Activated CD8-positive, alpha-beta memory T cell treated with anti-CD3 and anti-CD28 coated beads, Interleukin-2, amount 50 U/mL, for 1 hour (primary cell): ENCODE measurements around the gene PPFIA4.

Experiments used
- DNase-seq: peaks from one replicate; pipeline ENCODE4 v3.0.0-alpha.2; 2020; ENCODE audit errors: extremely low read depth

The PPFIA4 gene

GRCh38 chr1:203082571-203083462 lies 56.5 kb downstream of the PPFIA4 start:
- DNase-seq = no peak

- DNase-seq = no peak
Measured at GRCh38 chr1:203083463-203083921, 57.2 kb downstream of the PPFIA4 start.

GRCh38 chr1:203084588-203085527 lies 58.6 kb downstream of the PPFIA4 start:
- DNase-seq = no peak

- DNase-seq = no peak
Measured at GRCh38 chr1:203085528-203086406, 59.5 kb downstream of the PPFIA4 start, which contains the start of gene MYOG. Gene MYOG (minus strand): TSS chr1:203086012. CDS start chr1:203085961, 51 bp downstream.

- DNase-seq = no peak
Measured at GRCh38 chr1:203086992-203087763, 60.9 kb downstream of the PPFIA4 start.

GRCh38 chr1:203088441-203088840 lies 62.1 kb downstream of the PPFIA4 start:
- no peak for DNase-seq

- DNase-seq = no peak
Measured at GRCh38 chr1:203089001-203089650, 62.8 kb downstream of the PPFIA4 start.

GRCh38 chr1:203089651-203090045 lies 63.4 kb downstream of the PPFIA4 start:
- DNase-seq = no peak

GRCh38 chr1:203090421-203091198 lies 64.3 kb downstream of the PPFIA4 start:
- no peak for DNase-seq

GRCh38 chr1:203091199-203091477 lies 64.8 kb downstream of the PPFIA4 start:
- no peak for DNase-seq

- no peak for DNase-seq
Measured at GRCh38 chr1:203091761-203092330, 65.6 kb downstream of the PPFIA4 start.

GRCh38 chr1:203093754-203094410 lies 67.6 kb downstream of the PPFIA4 start:
- DNase-seq = no peak

- DNase-seq = no peak
Measured at GRCh38 chr1:203095061-203095690, 68.9 kb downstream of the PPFIA4 start.

GRCh38 chr1:203096566-203096965 lies 70.3 kb downstream of the PPFIA4 start:
- DNase-seq = no peak

GRCh38 chr1:203097001-203097400 lies 70.7 kb downstream of the PPFIA4 start:
- DNase-seq = no peak

GRCh38 chr1:203098445-203098844 lies 72.2 kb downstream of the PPFIA4 start:
- no peak for DNase-seq

GRCh38 chr1:203098914-203099520 lies 72.7 kb downstream of the PPFIA4 start:
- no peak for DNase-seq
